Epidermal melanocyte (primary cell): Measurements from ENCODE around the gene SLC25A18.
"Not testable (repeated sequence)": the region's sequence is repeated elsewhere in the genome, so short reads cannot be mapped to it uniquely, and the experiment has no call there.

Experiments
- DNase-seq: peaks from one replicate; pipeline ENCODE4 v3.0.0; 2011; ENCODE audit warnings: low spot score; ENCODE audit not compliant: insufficient read length

Gene SLC25A18, protein sequence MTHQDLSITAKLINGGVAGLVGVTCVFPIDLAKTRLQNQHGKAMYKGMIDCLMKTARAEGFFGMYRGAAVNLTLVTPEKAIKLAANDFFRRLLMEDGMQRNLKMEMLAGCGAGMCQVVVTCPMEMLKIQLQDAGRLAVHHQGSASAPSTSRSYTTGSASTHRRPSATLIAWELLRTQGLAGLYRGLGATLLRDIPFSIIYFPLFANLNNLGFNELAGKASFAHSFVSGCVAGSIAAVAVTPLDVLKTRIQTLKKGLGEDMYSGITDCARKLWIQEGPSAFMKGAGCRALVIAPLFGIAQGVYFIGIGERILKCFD

DNA sequence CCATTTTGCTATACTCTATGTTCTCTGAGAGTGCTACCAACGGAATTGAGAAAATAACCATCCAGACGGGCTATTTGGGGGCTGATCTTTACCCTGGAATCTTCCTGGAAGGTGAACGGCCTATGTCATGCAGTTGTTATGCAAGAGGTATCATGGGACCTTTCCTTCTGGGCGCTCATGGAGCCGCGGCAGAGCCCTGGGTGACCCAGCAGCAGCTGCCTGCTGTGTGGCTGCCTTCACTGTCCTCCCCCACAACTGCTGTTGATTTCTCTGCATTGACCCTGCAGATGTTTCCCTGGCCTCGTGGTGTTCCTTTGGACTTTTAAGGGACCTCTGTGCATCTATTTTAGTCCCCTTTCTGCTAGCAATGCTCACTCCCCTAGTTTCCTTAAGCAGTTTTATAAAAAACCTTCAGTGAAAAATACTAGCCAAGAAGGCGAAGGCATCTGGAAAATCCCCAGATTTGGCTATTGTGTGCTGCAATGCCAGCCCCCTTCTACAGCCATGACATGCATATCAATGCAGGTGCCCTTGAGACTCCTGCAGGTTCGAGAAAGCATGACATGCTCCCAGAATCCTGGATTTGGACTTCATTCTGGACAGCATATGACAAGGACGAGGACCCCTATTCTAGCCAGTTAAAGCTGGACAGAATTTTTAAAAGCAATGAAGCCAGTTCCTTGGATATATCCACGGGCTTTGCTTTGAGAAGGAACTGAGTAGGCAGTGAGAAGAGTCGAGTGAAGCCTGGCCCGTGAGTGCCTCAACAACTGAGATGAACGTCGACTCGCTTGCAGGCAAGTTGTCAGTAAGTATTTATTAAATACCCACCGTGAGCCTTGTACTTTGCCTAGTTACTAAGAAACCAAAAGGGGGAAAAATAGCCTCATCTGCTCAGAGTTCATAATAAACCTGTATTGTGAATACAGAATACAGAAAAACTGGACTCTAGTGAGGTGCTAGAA, at the start of gene SLC25A18:
TSS of gene SLC25A18 (plus strand) at position 593 of the 965 bp plus-strand sequence. CDS start 16,447 bp downstream, outside the sequence.
- no peak for DNase-seq

GRCh38 chr22:17513612-17514011, 49.7 kb upstream of the SLC25A18 start:
- DNase-seq: no peak

- DNase-seq: no peak
Measured at GRCh38 chr22:17514084-17514483, 49.2 kb upstream of the SLC25A18 start.

GRCh38 chr22:17518406-17518805, 44.9 kb upstream of the SLC25A18 start:
- DNase-seq: no peak

GRCh38 chr22:17521971-17522370, 41.3 kb upstream of the SLC25A18 start:
- not testable (repeated sequence) for DNase-seq

- DNase-seq: no peak
Measured at GRCh38 chr22:17523925-17524324, 39.4 kb upstream of the SLC25A18 start.

GRCh38 chr22:17536269-17536668, 27.0 kb upstream of the SLC25A18 start:
- no peak for DNase-seq

GRCh38 chr22:17537155-17537554, 26.1 kb upstream of the SLC25A18 start:
- no peak for DNase-seq

GRCh38 chr22:17540481-17540880, 22.8 kb upstream of the SLC25A18 start:
- DNase-seq: no peak

DNA sequence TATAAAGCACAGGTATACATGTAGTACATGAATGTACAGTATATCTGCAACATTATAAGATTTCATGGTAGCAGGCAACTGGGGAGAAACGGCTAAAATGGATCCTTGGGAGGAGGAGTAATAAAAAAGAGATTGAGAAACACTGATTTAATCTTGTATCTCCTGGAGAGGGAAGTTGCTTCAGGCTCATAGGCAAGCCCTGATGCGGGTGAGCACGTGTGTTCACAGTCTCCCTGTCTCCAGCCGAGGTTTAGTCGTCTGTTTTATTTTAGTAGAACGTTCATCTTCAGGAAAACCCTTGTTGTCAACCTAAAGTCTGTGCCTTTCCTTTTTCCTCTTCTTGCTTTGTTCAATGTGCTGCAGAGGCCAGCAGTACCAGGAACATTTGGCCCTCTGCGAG, 21.8 kb upstream of the SLC25A18 start:
- DNase-seq: no peak

- no peak for DNase-seq
Measured at GRCh38 chr22:17542452-17542851, 20.8 kb upstream of the SLC25A18 start.

- DNase-seq: no peak
Measured at GRCh38 chr22:17548010-17548755, 15.1 kb upstream of the SLC25A18 start.

DNA sequence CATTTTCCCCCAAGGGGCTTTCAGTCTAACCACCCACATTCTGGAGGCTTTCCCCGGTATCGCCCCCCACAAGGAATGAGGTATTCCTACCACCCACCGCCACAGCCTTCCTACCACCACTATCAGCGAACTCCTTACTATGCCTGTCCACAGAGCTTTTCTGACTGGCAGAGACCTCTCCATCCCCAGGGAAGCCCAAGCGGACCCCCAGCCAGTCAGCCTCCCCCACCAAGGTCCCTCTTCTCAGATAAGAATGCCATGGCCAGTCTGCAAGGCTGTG, 14.6 kb upstream of the SLC25A18 start:
- DNase-seq: no peak

GRCh38 chr22:17549183-17549582, 14.1 kb upstream of the SLC25A18 start:
- no peak for DNase-seq

GRCh38 chr22:17549655-17550054, 13.6 kb upstream of the SLC25A18 start:
- no peak for DNase-seq

- no peak for DNase-seq
Measured at GRCh38 chr22:17552737-17553136, 10.6 kb upstream of the SLC25A18 start.

DNA sequence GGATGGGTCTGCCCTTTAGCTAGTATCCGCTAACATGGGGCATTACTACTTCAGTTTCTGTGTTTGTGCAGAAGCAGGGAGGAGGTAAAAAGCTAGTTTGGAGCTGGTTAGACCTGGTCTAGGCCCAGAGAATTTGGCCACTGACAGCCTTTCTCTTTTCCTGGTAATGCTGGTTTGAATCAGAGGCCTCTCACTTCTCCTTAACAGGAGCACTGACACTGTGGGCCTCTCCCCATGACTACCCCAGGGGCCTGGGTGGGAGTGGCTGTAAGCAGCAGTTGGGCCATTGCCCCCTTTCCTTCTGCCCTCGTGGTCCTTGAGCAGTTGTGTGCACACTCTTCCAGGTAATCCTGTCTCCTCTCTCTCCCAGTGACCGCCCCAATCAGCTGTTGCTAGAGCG, 8.5 kb upstream of the SLC25A18 start:
- no peak for DNase-seq

- no peak for DNase-seq
Measured at GRCh38 chr22:17559188-17559587, 4.1 kb upstream of the SLC25A18 start.

- DNase-seq: no peak
Measured at GRCh38 chr22:17563936-17564391, 666 bp downstream of the SLC25A18 start.

GRCh38 chr22:17566016-17566687, 2.9 kb downstream of the SLC25A18 start:
- DNase-seq: not testable (repeated sequence)

- no peak for DNase-seq
Measured at GRCh38 chr22:17566776-17567175, 3.5 kb downstream of the SLC25A18 start.
